Epidermal melanocyte (primary cell): ENCODE measurements around the gene MMP8.

Experiments
- DNase-seq: peaks from one replicate; pipeline ENCODE4 v3.0.0; 2011; ENCODE audit warnings: low spot score; ENCODE audit not compliant: insufficient read length

MMP8 gene

GRCh38 chr11:102722821-102723220 lies 1.9 kb downstream of the MMP8 start:
- DNase-seq = no peak

DNA sequence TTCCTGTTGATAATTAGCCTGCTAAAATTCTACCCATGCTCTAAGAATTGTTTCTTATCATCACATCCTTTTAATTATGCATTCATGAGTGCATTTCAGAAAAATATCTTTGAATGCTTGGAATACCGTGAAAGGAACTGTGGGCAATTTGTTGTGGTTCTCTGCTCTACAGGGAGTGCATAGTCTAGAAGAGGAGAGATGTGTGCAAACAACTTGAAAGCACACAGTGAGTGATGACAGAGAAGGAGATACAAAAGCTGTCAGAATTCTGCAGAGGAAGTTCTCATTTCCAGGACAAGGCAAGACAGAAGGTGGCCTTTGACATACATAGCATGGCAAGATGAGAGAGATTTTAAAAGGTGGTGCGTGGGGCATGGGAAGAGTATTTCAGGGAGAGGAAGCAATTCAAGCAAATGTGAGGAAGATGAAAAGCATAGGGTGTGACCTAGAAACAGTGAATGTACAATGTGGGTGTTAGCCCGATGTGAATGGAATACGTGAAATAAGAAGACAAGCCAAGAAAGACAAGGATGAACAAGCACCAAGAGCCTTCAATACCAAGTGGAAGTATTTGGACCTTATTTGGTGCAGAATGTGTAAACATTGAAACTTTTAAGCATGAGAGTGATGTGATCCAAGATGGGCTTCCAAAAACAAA lies 5.0 kb downstream of the MMP8 start:
- DNase-seq = no peak

GRCh38 chr11:102717280-102717679 lies 7.5 kb downstream of the MMP8 start:
- no peak for DNase-seq

- DNase-seq = no peak
These were observed 8.2 kb downstream of the MMP8 start for GRCh38 chr11:102716527-102716926.

DNA sequence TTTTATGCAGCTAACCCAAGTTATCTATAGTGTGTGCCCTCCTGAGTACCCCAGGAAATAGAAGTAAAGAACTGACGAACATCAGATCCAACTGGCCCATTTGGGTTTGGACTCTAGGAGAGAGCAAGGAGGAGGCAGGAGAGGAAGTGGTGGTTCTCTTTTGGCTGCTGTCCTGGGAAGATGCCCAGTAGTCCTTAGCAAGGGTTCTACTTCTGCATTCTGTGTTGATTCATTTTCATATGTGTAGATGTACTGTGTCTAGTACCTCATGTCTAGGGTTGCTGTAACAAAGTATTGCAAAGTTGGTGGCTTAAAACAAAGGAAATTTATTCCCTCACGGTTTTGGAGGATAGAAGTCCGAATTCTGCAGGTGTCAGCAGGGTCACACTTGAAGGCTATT lies 12.6 kb downstream of the MMP8 start:
- DNase-seq = no peak

DNA sequence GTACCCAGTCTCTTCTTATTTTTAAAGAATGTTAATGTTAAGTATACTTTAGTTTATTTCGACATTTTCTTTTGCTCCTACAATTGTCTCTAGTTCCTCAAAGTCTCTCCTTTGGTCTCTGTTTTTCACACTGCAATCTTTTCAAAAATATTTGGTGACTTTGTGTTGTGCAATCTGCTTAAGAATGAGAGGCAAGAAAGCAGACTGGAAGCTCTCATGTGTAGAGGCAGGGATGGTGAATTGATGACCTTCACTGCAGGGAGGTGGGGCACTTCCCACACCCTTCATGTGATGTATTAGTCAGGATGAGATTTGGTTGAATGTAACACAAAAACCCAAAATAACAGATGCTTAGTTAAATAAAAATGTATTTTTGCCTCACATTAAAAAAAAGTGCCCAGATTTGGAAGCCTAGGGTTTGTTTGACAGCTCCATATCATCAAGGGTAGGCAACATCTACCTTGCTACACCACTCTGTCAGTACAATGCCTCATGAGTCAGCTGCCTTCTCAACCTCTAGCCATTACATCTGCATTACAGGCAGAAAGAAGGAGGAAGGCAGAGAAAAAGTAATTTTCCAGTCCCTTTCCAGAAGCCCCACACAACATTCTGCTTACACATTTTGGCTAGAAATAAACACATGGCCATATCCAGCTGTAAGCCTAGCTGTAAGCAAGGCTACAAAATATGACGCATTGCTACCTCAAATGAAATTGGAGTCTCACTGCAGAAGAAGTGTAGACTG lies 15.4 kb downstream of the MMP8 start:
- DNase-seq = no peak

DNA sequence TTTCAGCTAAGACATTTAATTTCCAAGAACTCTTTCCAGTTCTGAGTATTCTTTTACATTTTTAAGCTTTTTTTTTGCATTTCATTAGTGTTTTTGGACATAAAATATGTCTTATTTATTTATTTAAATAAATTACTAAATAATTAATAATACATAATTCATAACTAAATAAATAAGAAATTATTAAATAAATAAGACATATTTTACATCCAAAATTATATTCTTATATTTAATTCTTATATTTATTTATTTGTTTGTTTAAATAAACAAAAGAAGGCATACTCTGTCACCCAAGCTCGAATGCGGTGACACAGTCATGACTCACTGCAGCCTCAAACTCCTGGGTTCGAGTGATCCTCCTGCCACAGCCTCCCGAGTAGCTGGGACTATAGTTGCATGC lies 16.1 kb downstream of the MMP8 start:
- no peak for DNase-seq

DNA sequence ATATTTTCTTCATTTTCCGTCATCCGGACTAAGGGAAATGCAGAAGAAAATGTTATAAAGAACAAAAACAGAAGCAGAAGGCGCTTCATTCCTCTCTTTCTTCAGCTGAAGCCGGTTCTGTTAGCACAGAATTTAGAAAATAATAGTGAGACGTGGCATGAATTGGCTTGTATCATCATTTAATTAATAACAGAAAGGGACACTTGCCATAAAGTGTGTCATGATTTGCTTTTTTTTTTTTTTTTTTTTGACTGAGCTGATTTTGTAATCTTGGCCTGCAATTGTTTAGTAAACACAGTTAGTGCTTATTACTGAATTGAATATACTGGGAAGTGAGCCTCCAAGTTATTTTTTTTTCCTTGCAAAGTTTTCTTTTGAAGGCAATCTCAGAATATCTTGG lies 19.1 kb downstream of the MMP8 start, which contains the start of gene MMP27:
MMP27 (minus strand) TSS at position 144 of the 400 bp plus-strand sequence; CDS start at position 89, 55 bp downstream.
- DNase-seq = no peak

- DNase-seq = no peak
These were observed 19.9 kb downstream of the MMP8 start for GRCh38 chr11:102704841-102705240.

GRCh38 chr11:102703826-102704493 lies 20.8 kb downstream of the MMP8 start:
- DNase-seq = no peak

DNA sequence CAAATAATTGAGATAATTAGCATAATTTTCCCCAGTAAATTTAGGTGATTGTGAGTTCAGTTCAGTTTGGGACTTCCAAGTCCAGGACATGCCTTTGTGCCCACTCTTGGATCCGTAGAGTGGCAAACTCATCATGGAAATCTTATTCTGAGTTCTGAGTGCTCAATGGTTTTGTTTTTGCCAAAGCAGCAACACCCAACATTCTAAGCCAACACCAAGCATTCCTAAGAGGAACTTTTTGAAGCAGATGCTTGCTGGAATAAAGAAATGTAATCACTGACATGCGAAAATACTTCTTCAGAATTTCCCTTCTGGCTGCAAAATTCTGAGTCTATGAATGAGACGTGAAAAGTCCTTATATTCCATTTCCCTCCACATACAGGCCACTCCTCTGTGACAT lies 29.6 kb downstream of the MMP8 start:
- no peak for DNase-seq

DNA sequence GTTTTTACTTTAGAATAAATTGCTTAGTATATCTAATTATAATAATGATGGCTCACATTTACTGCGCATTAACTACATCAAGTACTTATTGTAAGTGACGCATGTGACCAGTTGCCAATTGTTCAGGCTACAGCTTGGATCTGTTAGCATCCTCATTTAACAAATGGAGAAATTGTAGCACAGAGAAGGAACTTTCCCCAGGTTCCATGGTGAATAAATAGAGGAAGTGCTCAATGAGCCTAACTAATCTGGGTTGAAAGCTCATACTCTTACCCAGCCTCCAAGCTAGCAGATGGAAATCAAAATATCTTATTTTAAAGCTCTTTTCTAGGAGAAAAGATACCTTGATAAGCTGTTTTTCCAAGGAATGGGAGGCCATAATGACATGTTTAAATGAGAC lies 39.0 kb downstream of the MMP8 start:
- DNase-seq = no peak

- no peak for DNase-seq
These were observed 39.4 kb downstream of the MMP8 start for GRCh38 chr11:102685338-102685737.

DNA sequence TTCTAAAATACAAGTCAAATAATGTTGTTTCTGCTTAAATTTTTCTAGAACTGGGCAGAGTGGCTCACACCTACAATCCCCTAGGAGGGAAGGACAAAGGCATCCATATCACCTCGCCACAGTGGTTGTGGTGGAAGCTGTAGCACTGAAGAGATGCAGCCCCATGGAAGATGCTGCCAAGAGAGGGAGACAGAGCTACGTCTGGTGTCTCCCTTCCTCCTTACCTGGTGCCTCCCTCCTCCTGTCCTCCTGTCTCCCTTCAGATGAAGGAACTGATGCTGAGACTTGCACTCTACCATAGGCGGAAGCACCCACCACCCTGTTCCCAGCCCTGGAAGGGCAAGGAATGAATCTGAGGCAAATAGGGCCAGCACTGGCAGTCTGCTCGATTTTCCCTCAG lies 41.5 kb downstream of the MMP8 start:
- no peak for DNase-seq

DNA sequence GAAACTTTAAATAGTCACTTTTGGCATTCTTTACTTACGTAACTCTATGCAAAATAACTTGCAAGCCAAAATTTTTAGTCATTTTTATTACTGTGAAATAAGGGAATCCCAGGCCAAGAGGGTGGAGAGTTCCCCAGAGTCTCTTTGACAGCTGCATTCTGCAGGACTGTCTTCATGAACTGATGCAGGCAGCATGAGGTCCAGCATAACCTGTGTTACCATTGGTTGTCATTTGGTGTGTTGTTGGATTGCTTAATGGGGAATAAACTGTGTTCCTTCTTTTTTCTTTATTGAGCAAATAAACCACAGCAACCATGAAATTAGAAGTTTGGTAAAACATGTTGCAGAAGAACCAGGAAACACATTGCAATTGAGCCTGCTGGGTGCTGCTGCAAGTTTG lies 43.8 kb downstream of the MMP8 start:
- DNase-seq = no peak

DNA sequence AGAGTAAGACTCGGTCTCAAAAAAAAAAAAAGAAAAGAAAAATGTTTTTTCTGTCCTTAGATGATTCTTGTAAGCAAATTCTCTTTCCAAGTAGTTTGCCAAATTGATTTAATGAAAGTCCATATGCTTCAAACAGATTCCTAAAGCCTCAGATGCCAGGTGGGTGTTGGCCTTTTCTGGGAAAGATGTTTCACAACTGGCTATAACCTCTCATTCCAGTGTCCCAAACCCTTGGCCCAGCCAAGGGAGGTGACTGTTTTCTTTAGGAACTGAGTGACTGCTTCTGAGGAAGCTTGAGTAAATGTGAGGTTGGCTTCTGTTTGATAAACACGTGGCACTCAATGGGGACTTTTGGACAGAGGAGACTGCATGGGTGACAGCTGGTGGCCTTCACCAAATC lies 46.7 kb downstream of the MMP8 start:
- DNase-seq = no peak

DNA sequence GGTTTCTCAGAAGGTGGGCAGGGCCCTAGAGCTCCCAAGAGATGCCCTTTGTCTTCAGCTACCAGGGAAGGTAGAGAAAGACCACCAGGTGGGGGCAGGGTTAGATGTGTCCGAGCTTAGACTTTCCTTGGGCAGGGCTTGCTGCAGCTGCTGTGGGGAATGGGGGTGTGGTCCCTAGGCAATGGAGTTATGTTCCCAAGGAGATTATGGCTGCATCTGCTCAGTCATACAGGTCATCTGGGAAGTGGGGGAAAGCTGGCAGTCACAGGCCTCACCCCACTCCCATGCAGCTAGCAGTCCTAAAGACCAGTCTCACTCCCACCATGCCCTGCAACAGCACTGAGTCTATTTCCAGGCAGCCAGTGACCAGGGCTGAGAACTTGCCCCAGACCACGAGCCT lies 48.7 kb downstream of the MMP8 start:
- DNase-seq = no peak

GRCh38 chr11:102669664-102670063 lies 55.1 kb downstream of the MMP8 start:
- DNase-seq = no peak

GRCh38 chr11:102666331-102666957 lies 58.3 kb downstream of the MMP8 start:
- peak; percentile 53 for DNase-seq

DNA sequence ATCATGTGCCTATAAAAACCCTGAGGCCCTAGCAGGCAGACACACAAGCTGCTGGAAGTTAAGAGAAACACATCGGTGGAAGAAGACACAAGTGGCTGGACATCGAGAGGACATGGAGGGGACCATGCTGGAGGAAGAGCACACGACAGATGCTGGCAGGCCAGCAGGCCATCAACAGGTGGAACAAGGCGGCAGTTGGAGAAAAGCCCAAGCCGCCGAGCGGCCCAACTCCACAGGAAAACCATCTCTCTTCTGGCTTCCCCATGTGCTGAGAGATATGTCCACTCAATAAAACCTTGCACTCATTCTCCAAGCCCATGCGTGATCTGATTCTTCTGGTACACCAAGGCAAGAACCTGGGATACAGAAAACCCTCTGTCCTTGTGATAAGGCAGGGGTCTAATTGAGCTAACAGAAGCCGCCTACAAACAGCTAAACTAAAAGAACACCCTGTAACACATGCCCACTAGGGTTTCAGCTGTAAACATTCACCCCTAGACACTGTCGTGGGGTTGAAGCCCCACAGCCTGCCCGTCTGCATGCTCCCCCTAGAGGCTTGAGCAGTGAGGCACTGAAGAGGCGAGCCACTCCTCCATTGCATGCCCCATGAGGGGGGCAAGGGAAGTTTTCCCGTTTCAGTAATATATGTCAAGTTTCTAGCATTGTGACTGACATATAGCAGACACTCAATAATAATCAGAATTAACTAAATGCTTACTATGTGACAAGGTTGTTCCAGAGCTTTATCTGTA lies 60.6 kb downstream of the MMP8 start:
- DNase-seq = no peak

DNA sequence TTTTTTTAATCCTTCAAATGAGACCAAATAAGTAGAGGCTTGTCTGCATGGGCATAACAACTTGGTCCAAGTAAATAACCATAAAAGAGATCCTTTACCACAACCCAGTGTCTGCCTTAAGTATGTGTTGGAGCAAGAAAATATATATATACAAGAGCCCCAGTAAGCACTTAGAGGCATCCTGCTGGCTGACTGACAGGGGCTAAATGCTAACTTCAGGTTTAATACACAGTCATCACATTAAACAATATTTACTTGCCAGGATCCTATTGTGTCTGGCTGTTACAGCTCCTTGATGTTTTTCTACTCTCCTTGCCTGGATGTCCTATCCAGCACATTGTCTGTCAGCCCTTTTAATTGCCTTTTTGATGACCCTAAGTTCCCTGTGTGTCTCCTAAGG lies 62.1 kb downstream of the MMP8 start:
- DNase-seq = no peak
